ENCODE measurements around the gene TMEM225B.
A peak's percentile ranks its signal among the peaks of the same experiment; 100 is the strongest.
"Not testable (repeated sequence)": the region's sequence is repeated elsewhere in the genome, so short reads cannot be mapped to it uniquely, and the experiment has no call there.

The TMEM225B gene

DNA sequence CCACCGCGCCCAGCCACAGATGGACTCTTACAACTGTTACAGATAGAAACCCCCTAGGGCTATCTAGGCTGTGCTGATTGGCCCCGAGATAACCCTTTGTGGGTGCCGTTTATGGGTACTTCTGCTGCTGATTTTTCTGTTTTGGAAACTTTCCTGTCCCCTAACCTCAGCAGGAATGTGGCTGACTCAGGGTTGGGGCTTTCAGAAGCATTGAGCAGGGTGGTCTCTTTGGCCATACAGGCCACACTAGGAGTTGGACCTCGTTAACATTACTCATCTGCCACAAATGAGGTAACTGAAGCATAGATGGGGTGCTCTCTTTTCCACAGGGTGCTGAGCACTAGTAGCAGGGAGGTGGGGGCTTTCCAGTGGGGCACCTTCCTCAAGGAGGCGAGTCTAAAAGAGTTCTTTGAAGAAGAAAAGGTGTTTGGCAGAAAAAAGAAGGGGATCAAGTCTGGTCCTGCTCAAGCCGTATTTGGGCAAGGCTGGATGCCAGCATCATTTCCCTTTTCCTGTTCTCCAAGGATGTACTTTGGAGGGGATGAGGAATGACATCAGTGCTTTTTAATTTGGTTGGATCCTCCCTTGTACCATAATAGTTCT lies 25.1 kb downstream of the TMEM225B start:
- DNase-seq (ENCODE audit: low read depth, low spot score): peak; percentile 62

- DNase-seq (ENCODE audit: low read depth, low spot score): no peak
These were observed 25.8 kb downstream of the TMEM225B start for GRCh38 chr7:99623702-99624447.

GRCh38 chr7:99624484-99624883 lies 26.4 kb downstream of the TMEM225B start:
- DNase-seq (ENCODE audit: low read depth, low spot score): no peak

DNA sequence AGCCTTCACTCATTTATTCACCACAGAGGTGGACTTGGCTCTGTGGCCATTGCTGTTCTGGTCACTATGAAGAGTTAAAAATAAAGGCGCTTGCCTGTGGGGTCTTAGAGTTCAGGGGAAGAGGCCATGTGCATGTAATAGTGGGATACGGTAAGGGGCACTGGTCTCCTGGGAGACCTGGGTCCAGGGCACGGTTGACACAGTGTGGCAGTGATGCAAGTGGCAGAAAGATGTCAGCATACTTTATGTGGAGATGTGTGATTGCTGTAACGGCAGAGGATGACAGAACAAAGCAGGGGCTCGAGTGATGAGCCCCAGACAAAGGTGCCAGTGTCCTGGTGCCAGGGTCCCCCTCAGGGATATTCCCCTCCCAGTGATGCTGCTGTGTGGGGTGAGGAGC lies 27.3 kb downstream of the TMEM225B start:
- no peak for DNase-seq (ENCODE audit: low read depth, low spot score)

DNA sequence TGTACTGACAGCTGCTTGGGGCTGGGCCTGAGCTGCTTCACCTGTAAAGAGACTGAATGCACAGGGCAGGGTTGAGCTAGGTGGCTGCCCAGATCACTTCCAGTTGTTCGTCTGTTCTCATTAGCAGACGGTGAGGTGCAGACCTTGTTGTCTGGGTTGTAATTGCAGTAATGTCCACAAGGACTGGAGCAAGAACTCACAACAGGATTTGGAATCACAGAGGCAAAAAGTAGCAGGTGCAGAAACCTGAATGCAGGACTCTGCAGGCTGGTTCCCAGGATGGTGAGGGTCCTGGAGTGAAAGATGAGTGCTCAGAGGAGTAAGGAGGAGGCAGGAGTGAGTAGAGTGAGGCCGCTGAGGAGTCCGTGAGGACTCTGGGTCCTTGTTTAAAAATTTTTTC lies 27.9 kb downstream of the TMEM225B start:
- no peak for DNase-seq (ENCODE audit: low read depth, low spot score)

DNA sequence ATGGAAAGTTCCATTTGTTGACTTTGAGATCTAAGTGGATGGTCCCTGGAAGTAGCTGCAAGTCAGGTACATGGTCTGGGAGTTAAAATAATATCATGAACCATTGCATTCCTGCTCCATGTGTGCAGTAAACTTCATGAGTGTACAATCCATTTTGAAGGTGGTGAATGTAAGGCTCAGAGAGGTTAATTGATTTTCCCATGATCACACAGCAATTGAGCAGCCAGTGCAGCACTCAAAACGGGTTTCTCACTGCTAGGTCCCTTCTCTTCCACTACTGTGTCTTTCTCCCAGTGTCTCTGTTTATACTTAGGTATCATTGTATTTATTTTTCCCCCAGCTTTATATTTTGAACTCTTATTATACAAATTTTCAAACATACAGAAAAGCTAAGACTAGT lies 28.6 kb downstream of the TMEM225B start:
- no peak for DNase-seq (ENCODE audit: low read depth, low spot score)

- no peak for DNase-seq (ENCODE audit: low read depth, low spot score)
These were observed 29.4 kb downstream of the TMEM225B start for GRCh38 chr7:99627513-99627912.

- DNase-seq (ENCODE audit: low read depth, low spot score): no peak
These were observed 30.7 kb downstream of the TMEM225B start for GRCh38 chr7:99628471-99629465.

GRCh38 chr7:99629643-99630042 lies 31.6 kb downstream of the TMEM225B start:
- DNase-seq (ENCODE audit: low read depth, low spot score): no peak

GRCh38 chr7:99631295-99632109 lies 33.4 kb downstream of the TMEM225B start:
- peak; percentile 68 for DNase-seq (ENCODE audit: low read depth, low spot score)

DNA sequence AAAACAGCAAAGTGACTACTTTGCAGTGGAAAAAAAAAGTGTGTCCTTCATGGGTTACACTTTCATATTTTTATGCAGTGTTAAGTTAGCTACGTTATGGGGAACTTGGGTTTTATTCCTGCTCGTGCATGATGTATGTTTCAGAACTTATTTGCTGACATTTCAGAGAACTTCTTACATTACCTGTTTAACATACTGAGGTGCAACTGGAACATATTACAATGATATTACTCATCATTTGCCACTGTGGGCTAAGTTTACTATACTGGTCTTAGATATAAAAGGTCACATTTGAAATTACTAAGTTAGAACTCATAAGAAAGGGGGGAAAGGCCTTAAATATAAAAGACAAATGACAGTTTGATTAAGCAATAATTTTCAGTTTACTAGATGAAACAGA lies 39.3 kb downstream of the TMEM225B start:
- not testable (repeated sequence) for DNase-seq (ENCODE audit: low read depth, low spot score)

DNA sequence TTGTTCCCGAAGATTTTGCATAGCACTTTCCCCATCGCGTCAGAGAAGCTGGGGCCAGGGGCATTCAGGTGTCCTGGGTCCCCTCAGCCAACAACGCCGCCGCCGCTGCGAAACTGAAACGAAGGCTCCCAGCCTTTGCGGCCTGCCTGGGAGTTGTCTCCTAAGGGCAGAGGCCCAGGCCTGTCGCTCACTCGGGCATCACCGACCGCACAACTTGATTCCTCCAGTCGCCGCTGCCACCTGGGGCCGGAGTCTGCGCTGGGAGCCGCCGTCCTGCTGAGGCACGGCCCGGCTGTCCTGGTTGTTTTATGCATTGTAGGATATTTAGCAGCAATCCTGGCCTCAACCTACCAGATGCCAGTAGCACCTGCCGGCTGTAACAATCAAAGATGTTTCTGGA lies 40.7 kb downstream of the TMEM225B start:
- DNase-seq (ENCODE audit: low read depth, low spot score): no peak

- DNase-seq (ENCODE audit: low read depth, low spot score): no peak
These were observed 41.2 kb downstream of the TMEM225B start for GRCh38 chr7:99639267-99639666.

- DNase-seq (ENCODE audit: low read depth, low spot score): peak; percentile 17
These were observed 44.0 kb downstream of the TMEM225B start for GRCh38 chr7:99642027-99642426.

GRCh38 chr7:99643464-99643863 lies 45.4 kb downstream of the TMEM225B start:
- DNase-seq (ENCODE audit: low read depth, low spot score): no peak

- no peak for DNase-seq (ENCODE audit: low read depth, low spot score)
These were observed 46.4 kb downstream of the TMEM225B start for GRCh38 chr7:99644431-99644830.

DNA sequence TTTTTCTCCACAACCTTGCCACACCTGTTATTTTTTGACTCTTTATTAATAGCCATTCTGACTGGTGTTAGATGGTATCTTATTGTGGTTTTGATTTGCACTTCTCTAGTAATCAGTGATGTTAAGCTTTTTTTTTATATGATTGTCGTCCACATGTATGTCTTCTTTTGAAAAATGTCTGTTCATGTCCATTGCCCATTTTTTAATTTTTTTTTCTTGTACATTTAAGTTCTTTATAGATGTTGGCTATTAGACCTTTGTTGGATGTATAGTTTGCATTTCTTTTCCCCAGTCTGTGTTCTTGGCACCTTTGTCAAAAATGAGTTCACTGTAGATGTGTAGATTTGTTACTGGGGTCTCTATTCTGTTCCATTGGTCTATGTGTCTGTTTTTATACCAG lies 47.5 kb downstream of the TMEM225B start:
- no peak for DNase-seq (ENCODE audit: low read depth, low spot score)

GRCh38 chr7:99648843-99649242 lies 50.8 kb downstream of the TMEM225B start:
- DNase-seq (ENCODE audit: low read depth, low spot score): peak; percentile 20

DNA sequence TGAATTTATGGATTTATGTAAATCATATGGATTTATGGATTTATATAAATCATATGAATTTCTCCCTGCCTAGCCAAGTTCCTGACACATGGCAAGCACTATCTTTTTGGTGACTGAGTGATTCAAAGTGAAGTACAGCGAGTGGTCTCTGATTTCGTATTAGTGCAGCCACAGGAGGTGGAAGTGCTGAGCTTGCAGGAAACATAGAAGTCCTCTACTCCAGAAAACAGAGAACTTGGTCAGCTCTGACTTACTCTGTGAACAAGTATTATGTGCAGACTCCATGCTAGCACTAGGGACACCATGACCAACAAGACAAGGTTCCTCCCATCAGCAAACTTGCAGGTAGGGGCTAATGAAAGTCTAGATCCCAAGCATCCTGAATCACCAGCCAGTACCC lies 53.2 kb downstream of the TMEM225B start:
- DNase-seq (ENCODE audit: low read depth, low spot score): no peak

GRCh38 chr7:99652671-99653070 lies 54.6 kb downstream of the TMEM225B start:
- no peak for DNase-seq (ENCODE audit: low read depth, low spot score)

DNA sequence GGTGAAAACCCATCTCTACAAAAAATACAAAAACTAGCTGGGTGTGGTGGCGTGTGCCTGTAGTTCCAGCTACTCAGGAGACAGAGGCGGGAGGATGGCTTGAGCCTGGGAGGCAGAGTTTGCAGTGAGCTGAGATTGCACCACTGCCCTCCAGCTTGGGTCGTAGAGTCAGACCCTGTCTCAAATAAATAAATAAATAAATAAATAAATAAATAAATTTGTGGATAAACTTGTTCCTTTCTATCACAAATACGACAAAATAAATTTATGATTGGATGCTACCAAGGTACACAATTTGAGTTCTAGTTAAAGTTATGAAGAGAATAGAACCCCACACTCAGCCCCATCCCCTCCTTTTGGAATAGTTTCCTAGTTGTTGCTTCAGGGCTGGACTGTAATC lies 55.2 kb downstream of the TMEM225B start:
- not testable (repeated sequence) for DNase-seq (ENCODE audit: low read depth, low spot score)

Measured in astrocyte of the hippocampus (primary cell).